WI38 (cell line): ENCODE measurements around the gene TMEM95.
"Not testable (repeated sequence)": the region's sequence is repeated elsewhere in the genome, so short reads cannot be mapped to it uniquely, and the experiment has no call there.

Experiments used
- H3K4me3 ChIP-seq: 2 replicates; pipeline ENCODE4 v1.5.1; 2011; ENCODE audit warnings: low read depth, mild to moderate bottlenecking, control low read depth, low read length
- TF ChIP-seq, protein P1 (sequence below): IDR thresholded peaks from 2 replicates; pipeline ENCODE4 v1.5.1; 2012; ENCODE audit warnings: low read depth, mild to moderate bottlenecking, control low read depth, low read length

The TMEM95 gene

DNA sequence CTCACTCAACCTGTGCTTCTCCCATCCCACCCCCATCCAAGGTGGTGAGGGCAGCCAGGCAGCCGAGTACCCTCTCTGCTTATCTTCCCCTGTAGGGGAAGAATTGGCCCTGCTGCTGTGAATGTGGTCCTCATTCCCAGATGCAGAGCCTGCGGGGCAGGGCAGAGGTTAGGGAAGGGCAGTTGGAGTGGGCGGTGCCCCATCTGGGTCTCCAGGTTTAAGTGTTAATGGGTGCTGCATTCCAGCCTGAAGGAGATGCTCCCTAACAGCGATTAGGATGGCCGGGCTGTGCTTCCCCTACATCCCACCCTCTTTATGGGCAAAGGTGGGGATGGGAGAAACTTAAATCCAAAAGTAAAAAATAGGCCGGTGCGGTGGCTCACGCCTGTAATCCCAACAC, 12.1 kb downstream of the TMEM95 start:
- TF ChIP-seq, protein P1, sequence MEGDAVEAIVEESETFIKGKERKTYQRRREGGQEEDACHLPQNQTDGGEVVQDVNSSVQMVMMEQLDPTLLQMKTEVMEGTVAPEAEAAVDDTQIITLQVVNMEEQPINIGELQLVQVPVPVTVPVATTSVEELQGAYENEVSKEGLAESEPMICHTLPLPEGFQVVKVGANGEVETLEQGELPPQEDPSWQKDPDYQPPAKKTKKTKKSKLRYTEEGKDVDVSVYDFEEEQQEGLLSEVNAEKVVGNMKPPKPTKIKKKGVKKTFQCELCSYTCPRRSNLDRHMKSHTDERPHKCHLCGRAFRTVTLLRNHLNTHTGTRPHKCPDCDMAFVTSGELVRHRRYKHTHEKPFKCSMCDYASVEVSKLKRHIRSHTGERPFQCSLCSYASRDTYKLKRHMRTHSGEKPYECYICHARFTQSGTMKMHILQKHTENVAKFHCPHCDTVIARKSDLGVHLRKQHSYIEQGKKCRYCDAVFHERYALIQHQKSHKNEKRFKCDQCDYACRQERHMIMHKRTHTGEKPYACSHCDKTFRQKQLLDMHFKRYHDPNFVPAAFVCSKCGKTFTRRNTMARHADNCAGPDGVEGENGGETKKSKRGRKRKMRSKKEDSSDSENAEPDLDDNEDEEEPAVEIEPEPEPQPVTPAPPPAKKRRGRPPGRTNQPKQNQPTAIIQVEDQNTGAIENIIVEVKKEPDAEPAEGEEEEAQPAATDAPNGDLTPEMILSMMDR: no peak
- no peak overlapping the region for H3K4me3 ChIP-seq

DNA sequence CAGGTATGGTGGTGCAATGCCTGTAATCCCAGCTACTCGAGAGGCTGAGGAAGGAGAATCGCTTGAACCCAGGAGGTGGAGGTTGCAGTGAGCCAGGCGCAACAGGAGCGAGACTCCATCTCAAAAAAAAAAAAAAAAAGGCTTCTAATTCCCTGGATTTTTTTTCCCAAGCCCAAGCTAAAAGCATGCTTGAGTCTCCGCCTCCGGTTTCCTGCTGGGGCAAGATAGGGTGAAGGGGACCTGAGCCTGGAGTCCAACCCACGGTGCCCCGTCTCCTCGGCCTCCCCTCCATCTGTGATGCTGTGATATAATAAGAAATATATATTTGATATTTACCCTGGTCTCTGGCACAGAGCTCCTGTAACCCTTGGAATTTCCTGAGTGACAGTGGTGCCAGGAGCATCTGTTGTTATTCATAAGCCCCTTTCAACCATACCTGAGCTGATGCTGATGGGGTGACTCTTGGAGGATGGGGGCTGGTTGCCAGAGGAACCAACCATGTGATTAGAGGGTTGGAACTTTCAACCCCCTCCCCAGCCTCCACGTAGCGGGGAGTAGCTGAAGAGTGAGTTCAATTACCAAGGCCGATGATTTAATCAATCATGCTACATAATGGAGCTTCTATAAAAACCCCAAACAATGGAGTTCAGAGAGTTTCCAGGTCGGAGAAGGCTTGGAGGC, 13.1 kb downstream of the TMEM95 start:
- TF ChIP-seq, protein P1: no peak
- no peak overlapping the region for H3K4me3 ChIP-seq

DNA sequence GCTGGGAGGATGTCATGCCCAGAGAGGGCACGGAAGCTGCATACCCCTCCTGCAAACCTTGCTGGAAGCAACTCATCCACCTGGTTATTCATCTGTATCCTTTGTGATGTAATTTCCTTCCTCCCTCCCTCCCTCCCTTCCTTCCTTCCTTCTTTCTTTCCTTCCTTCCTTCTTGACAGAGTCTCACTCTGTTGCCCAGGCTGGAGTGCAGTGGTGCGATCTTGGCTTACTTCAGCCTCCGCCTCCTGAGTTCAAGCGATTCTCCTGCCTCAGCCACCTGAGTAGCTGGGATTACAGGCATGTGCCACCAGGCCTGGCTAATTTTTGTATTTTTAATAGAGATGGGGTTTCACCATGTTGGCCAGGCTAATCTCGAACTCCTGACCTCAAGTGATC, 13.6 kb downstream of the TMEM95 start:
- not testable (repeated sequence) for H3K4me3 ChIP-seq

DNA sequence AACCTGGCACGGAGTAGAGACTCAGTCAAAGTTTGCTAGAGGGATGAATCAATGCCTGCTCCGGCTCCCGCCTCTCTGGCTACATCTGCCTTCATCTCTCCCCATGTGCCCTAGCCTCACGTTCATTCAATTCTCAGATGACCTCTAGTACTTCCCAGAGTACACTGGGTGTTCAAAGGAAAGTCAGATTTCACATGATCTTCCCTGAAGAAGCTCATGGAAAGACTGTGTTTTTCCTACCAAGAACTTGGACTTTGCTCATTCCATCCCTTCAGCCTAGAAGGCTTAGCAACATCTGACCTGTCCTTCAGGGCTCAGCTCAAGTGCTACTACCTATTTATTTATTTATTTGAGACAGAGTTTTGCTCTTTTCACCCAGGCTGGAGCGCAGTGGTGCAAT, 14.9 kb downstream of the TMEM95 start:
- no peak overlapping the region for H3K4me3 ChIP-seq
- TF ChIP-seq, protein P1: no peak

DNA sequence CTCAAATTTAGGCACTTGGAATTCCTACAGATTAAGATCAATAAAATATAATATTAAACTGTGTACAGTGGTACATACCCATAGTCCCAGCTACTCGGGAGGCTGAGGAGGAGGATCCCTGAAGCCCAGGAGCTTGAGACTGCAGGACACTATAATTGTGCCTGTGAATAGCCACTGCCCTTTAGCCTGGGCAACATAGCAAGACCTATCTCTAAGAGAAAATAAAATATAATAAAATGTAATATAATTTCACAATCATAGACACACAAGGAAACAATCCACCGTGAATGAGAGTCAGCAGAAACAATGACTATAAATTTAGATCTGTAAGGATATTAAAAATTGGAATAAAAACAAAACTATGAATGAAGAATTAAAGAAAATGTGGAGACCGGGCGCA, 15.9 kb downstream of the TMEM95 start:
- H3K4me3 ChIP-seq: no peak overlapping the region
- TF ChIP-seq, protein P1: no peak

DNA sequence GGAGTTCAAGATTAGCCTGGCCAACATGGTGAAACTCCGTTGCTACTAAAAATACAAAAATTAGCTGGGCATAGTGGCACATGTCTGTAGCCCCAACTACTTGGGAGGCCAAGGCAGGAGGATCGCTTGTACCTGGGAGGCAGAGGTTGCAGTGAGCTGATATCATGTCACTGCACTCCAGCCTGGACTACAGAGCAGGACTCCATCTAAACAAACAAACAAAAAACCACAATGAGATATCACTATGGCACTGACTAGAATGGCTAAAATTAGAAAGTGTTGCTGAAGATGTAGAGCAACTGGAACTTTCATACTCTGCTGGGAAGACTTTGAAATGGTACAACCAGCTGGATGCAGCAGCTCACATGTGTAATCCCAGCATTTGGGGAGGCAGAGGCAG, 19.4 kb downstream of the TMEM95 start:
- no peak overlapping the region for H3K4me3 ChIP-seq
- TF ChIP-seq, protein P1: no peak

DNA sequence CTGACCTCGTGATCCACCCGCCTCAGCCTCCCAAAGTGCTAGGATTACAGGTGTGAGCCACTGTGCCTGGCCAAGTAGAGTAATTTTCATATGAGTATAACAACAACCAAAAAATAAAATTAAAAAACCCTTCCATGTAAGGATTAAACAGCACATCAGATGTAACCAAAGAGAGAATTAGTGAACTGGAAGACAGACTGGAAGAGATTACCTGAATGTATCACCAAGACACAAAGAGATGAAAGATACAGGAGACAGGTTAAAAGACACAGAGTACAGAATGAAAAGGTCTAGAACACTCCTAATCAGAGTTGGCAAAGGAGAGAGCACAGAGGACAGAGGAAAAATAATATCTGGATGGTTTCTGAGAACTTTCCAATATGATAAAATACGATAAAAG, 24.2 kb downstream of the TMEM95 start:
- H3K4me3 ChIP-seq: no peak overlapping the region
- TF ChIP-seq, protein P1: no peak

DNA sequence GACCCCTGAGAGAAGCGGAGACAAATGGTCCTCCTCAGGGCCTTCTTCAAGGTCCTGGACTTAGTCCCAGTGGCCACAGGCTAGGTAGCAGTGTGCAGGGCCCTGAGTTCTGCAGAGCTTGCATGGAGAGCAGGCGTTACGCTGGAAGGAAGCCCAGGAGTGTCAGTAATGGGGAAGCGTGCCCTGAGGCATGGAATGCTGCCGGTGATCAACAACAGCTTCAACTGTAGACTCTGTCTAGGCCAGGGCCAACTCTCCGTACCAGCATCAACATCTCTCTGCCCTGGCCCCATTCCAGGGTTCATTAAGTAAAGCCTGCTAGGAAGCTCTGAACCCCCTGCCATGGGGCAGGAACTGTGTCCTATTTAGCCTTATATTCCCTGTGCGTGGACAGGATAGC, 25.4 kb downstream of the TMEM95 start:
- TF ChIP-seq, protein P1: no peak
- no peak overlapping the region for H3K4me3 ChIP-seq
